Measurements from ENCODE around the gene IFI30.

GRCh38 chr19:18153556-18154134 lies 20.0 kb upstream of the IFI30 start:
- TF ChIP-seq JUND (IDR thresholded peaks at IDR 0.05) (no peak), CTCF (IDR thresholded peaks at IDR 0.05; ENCODE audit: low read depth, low read length, missing input control) (no peak), TAF1 (conservative IDR thresholded peaks at IDR 0.05) (no peak), SP1 (IDR thresholded peaks at IDR 0.05) (no peak), EGR1 (IDR thresholded peaks at IDR 0.05; ENCODE audit: low read depth in 2 of 2) (no peak), MAX (IDR thresholded peaks at IDR 0.05) (no peak), REST (IDR thresholded peaks at IDR 0.05) (no peak), GABPA (IDR thresholded peaks at IDR 0.05 in 1 of 2, conservative IDR thresholded peaks at IDR 0.05 in 1 of 2) (no peak), HNF4G (IDR thresholded peaks at IDR 0.05) (no peak), FOXA1 (IDR thresholded peaks at IDR 0.05) (no peak)
